HG02763 (cell line): ENCODE data around the gene ENOPH1.
A peak's percentile ranks its signal among the peaks of the same experiment; 100 is the strongest.
"Not testable (repeated sequence)": the region's sequence is repeated elsewhere in the genome, so short reads cannot be mapped to it uniquely, and the experiment has no call there.

Experiments used
- ATAC-seq: cut with Tn5 transposase; IDR thresholded peaks from one replicate; pipeline ENCODE4 v1.9.1; 2021; ENCODE audit warnings: mild to moderate bottlenecking, moderate library complexity; ENCODE audit not compliant: unreplicated experiment

Gene ENOPH1

GRCh38 chr4:82430193-82430963, at the start of gene ENOPH1, which contains the start of gene HNRNPDL:
Gene ENOPH1 (plus strand): TSS chr4:82430590. CDS start chr4:82430830, 240 bp downstream.
Gene HNRNPDL (minus strand): TSS chr4:82430462. CDS start chr4:82429690, 772 bp downstream.
- ATAC-seq: peak; percentile 72

GRCh38 chr4:82380831-82381230, 49.6 kb upstream of the ENOPH1 start:
- ATAC-seq: no peak

- ATAC-seq: no peak
These were observed 49.2 kb upstream of the ENOPH1 start for GRCh38 chr4:82381235-82381634.

- no peak for ATAC-seq
These were observed 48.6 kb upstream of the ENOPH1 start for GRCh38 chr4:82381661-82382296.

GRCh38 chr4:82382751-82383150, 47.6 kb upstream of the ENOPH1 start:
- ATAC-seq: no peak

- ATAC-seq: not testable (repeated sequence)
These were observed 44.1 kb upstream of the ENOPH1 start for GRCh38 chr4:82386312-82386711.

GRCh38 chr4:82388405-82388804, 42.0 kb upstream of the ENOPH1 start:
- ATAC-seq: no peak

GRCh38 chr4:82390061-82390460, 40.3 kb upstream of the ENOPH1 start:
- ATAC-seq: not testable (repeated sequence)

- no peak for ATAC-seq
These were observed 35.5 kb upstream of the ENOPH1 start for GRCh38 chr4:82394896-82395295.

- no peak for ATAC-seq
These were observed 32.9 kb upstream of the ENOPH1 start for GRCh38 chr4:82397527-82397926.

- no peak for ATAC-seq
These were observed 32.1 kb upstream of the ENOPH1 start for GRCh38 chr4:82398263-82398662.

GRCh38 chr4:82401600-82401999, 28.8 kb upstream of the ENOPH1 start:
- no peak for ATAC-seq

GRCh38 chr4:82402196-82402775, 28.1 kb upstream of the ENOPH1 start:
- ATAC-seq: no peak

GRCh38 chr4:82403725-82404124, 26.7 kb upstream of the ENOPH1 start:
- ATAC-seq: no peak

GRCh38 chr4:82415061-82415460, 15.3 kb upstream of the ENOPH1 start:
- not testable (repeated sequence) for ATAC-seq

- ATAC-seq: no peak
These were observed 14.4 kb upstream of the ENOPH1 start for GRCh38 chr4:82415922-82416365.

- no peak for ATAC-seq
These were observed 10.9 kb upstream of the ENOPH1 start for GRCh38 chr4:82419451-82419850.

- ATAC-seq: no peak
These were observed 8.4 kb upstream of the ENOPH1 start for GRCh38 chr4:82421796-82422560.

GRCh38 chr4:82422616-82423015, 7.8 kb upstream of the ENOPH1 start:
- no peak for ATAC-seq

- ATAC-seq: no peak
These were observed 6.9 kb upstream of the ENOPH1 start for GRCh38 chr4:82423245-82424054.
